Measurements from ENCODE around the gene KIF13A.
"Not testable (repeated sequence)": the region's sequence is repeated elsewhere in the genome, so short reads cannot be mapped to it uniquely, and the experiment has no call there.

Gene KIF13A

GRCh38 chr6:17923401-17923863 lies 64.0 kb downstream of the KIF13A start:
- H3K4me3 ChIP-seq, result no peak overlapping the region
- H3K27ac ChIP-seq, result no peak overlapping the region
- no peaks in the 10 kb centered on the region for H3K9me3 ChIP-seq
- no peaks in the 10 kb centered on the region for H4K20me1 ChIP-seq
- no peaks in the 10 kb centered on the region for H3K36me3 ChIP-seq
- no peak overlapping the region for H3K9ac ChIP-seq
- H3K4me2 ChIP-seq, result no peak overlapping the region
- no peaks in the 10 kb centered on the region for H3K27me3 ChIP-seq
- no peaks in the 10 kb centered on the region for H3K4me1 ChIP-seq
- TF ChIP-seq Cebpa-rat (IDR thresholded peaks at IDR 0.05), result no peak

- TF ChIP-seq Cebpa-rat (IDR thresholded peaks at IDR 0.05), result no peak
- H3K36me3 ChIP-seq, result no peaks in the 10 kb centered on the region
- no peaks in the 10 kb centered on the region for H3K9me3 ChIP-seq
- no peak overlapping the region for H3K4me3 ChIP-seq
- no peaks in the 10 kb centered on the region for H4K20me1 ChIP-seq
- H3K27me3 ChIP-seq, result no peaks in the 10 kb centered on the region
- H3K27ac ChIP-seq, result no peak overlapping the region
- H3K4me2 ChIP-seq, result no peak overlapping the region
- H3K4me1 ChIP-seq, result no peaks in the 10 kb centered on the region
- H3K9ac ChIP-seq, result no peak overlapping the region
Measured at GRCh38 chr6:17921454-17921853, 66.0 kb downstream of the KIF13A start.

GRCh38 chr6:17919496-17919895 lies 67.9 kb downstream of the KIF13A start:
- H3K9me3 ChIP-seq, result no peaks in the 10 kb centered on the region
- H4K20me1 ChIP-seq, result no peaks in the 10 kb centered on the region
- H3K27me3 ChIP-seq, result no peaks in the 10 kb centered on the region
- no peaks in the 10 kb centered on the region for H3K4me1 ChIP-seq
- no peaks in the 10 kb centered on the region for H3K36me3 ChIP-seq
- no peak for TF ChIP-seq Cebpa-rat (IDR thresholded peaks at IDR 0.05)
- no peak overlapping the region for H3K4me3 ChIP-seq
- no peak overlapping the region for H3K27ac ChIP-seq
- H3K4me2 ChIP-seq, result no peak overlapping the region
- no peak overlapping the region for H3K9ac ChIP-seq

- Histone ChIP-seq H3K4me3 (no peak overlapping the region), H3K9ac (no peak overlapping the region), H3K9me3 (no peaks in the 10 kb centered on the region), H3K27me3 (no peaks in the 10 kb centered on the region), H3K27ac (no peak overlapping the region), H3K4me1 (no peaks in the 10 kb centered on the region), H3K36me3 (no peaks in the 10 kb centered on the region), H3K4me2 (no peak overlapping the region), H4K20me1 (no peaks in the 10 kb centered on the region)
- TF ChIP-seq Cebpa-rat (IDR thresholded peaks at IDR 0.05), result no peak
Measured at GRCh38 chr6:17917837-17918763, 69.3 kb downstream of the KIF13A start.

DNA sequence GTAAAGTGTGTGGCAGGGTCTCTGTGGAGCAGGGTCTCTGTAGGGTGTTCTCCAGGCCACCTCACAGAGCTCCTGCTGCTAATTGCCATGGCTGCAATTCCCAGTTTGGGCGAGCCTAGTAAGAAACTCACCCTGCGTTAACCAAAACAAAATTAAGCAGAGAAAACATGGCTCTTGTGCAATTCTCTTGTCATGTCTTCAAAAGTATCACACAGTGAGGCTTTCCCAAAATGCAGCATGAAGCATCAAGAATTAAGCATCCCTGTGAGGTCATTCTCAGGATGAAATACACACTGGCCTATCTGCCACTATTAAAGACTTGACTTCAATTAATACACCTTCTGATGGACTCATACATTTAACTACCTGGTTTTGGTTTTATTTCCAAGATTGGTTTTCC lies 72.8 kb downstream of the KIF13A start:
- Histone ChIP-seq H3K27ac (no peak overlapping the region), H3K4me3 (no peak overlapping the region), H4K20me1 (no peaks in the 10 kb centered on the region), H3K36me3 (no peaks in the 10 kb centered on the region), H3K4me1 (peaks cover 11% of the 10 kb centered on the region), H3K4me2 (no peak overlapping the region), H3K9ac (no peak overlapping the region), H3K27me3 (no peaks in the 10 kb centered on the region), H3K9me3 (no peaks in the 10 kb centered on the region)
- no peak for TF ChIP-seq Cebpa-rat (IDR thresholded peaks at IDR 0.05)

- Histone ChIP-seq H3K4me2 (no peak overlapping the region), H3K27ac (no peak overlapping the region), H3K4me1 (peaks cover 23% of the 10 kb centered on the region), H3K9ac (no peak overlapping the region), H4K20me1 (no peaks in the 10 kb centered on the region), H3K4me3 (no peak overlapping the region), H3K36me3 (no peaks in the 10 kb centered on the region), H3K27me3 (no peaks in the 10 kb centered on the region), H3K9me3 (0 out of 2 replicates have a peak, but pooled peaks cover 10% of the 10 kb centered on the region)
- no peak for TF ChIP-seq Cebpa-rat (IDR thresholded peaks at IDR 0.05)
Measured at GRCh38 chr6:17912521-17912920, 74.9 kb downstream of the KIF13A start.

DNA sequence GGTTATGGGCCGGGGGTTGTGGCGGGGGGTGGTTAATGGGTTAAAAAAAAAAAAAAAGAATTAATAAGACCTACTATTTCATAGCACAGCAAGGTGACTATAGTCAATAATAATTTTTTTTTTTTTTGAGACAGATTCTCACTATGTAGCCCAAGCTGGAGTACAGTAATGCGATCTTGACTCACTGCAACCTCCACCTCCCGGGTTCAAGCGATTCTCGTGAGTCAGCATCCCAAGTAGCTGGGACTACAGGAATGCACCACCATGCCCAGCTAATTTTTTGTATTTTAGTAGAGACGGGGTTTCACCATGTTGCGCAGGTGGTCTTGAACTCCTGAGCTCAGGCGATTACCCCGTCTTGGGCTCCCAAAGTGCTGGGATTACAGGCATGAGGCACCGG lies 75.8 kb downstream of the KIF13A start:
- H3K4me2 ChIP-seq, H3K27ac ChIP-seq, H3K9ac ChIP-seq, H3K4me3 ChIP-seq, H3K36me3 ChIP-seq, H3K27me3 ChIP-seq, H4K20me1 ChIP-seq: not testable (repeated sequence)
- H3K9me3 ChIP-seq, result 0 out of 2 replicates have a peak, but pooled peaks cover 10% of the 10 kb centered on the region
- peaks cover 27% of the 10 kb centered on the region for H3K4me1 ChIP-seq

DNA sequence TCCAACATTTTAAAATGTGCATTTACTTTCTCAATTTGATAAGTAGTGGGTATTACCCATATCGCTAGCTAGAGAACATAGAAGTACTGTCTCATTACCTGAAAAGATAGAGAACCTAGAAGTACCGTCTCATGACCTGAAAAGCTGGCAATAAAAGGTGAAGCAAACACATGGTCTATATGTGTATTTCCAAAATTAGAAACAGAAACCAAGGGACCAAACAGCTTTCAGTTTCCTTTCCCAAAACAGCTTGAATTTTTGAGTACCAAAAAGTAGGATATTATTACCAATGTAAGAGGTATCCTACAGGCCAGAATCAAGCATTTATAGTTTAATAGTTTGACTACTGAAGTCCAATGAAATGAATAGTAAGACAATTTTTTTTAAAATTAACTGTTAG lies 77.2 kb downstream of the KIF13A start:
- H4K20me1 ChIP-seq, result no peaks in the 10 kb centered on the region
- no peaks in the 10 kb centered on the region for H3K36me3 ChIP-seq
- TF ChIP-seq Cebpa-rat (IDR thresholded peaks at IDR 0.05), result no peak
- H3K4me1 ChIP-seq, result peaks cover 27% of the 10 kb centered on the region
- no peaks in the 10 kb centered on the region for H3K27me3 ChIP-seq
- no peak overlapping the region for H3K4me3 ChIP-seq
- H3K9me3 ChIP-seq, result 0 out of 2 replicates have a peak, but pooled peaks cover 10% of the 10 kb centered on the region
- H3K27ac ChIP-seq, result no peak overlapping the region
- no peak overlapping the region for H3K9ac ChIP-seq
- H3K4me2 ChIP-seq, result peak overlapping the region; percentile 44

GRCh38 chr6:17908831-17909230 lies 78.6 kb downstream of the KIF13A start:
- Histone ChIP-seq H3K27me3 (no peaks in the 10 kb centered on the region), H3K9ac (no peak overlapping the region), H4K20me1 (no peaks in the 10 kb centered on the region), H3K4me2 (no peak overlapping the region), H3K9me3 (0 out of 2 replicates have a peak, but pooled peaks cover 10% of the 10 kb centered on the region), H3K4me3 (no peak overlapping the region), H3K36me3 (no peaks in the 10 kb centered on the region), H3K27ac (no peak overlapping the region), H3K4me1 (peaks cover 27% of the 10 kb centered on the region)
- no peak for TF ChIP-seq Cebpa-rat (IDR thresholded peaks at IDR 0.05)

DNA sequence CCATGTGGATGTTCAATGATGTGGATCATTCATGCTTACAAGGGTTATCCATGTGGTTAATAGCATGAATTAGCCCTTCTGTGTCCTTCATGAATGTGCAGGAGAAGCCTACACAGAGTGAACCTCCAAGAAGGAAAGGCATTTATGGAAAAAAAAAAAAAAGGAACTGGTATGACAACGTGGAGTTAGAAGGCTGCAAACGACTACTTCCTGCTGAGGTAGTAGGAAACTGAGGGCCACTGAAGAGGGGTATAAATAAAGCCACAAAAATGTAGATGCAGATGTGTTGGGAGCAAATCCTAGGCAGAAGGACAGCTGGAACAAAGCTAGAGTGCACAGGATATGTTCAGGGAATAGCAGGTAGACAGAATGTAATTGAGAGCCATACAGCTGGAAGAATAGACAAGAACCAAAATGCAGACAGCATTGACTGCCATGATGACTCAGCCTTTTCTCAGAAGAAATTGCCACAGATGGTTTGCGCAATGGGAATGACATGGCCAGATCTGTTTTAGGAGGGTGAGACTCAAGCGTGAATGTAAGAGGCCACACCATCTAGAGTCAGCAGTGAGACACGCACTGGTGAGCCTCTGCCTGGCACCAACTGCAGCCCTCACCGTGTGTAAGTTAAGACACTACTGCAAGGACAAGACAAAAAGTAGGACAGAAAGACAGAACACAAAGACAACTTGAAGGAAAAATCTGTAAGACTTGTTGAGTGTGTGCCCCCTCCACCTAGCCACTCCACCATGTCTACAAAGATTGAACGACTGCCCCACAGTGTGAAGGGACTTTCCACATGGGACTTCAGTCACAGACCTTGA lies 79.8 kb downstream of the KIF13A start:
- H3K4me1 ChIP-seq, result peaks cover 27% of the 10 kb centered on the region
- no peak overlapping the region for H3K4me3 ChIP-seq
- H3K4me2 ChIP-seq, result peak overlapping the region; percentile 36
- H3K9ac ChIP-seq, result no peak overlapping the region
- H3K36me3 ChIP-seq, result no peaks in the 10 kb centered on the region
- TF ChIP-seq Cebpa-rat (IDR thresholded peaks at IDR 0.05), result no peak
- no peak overlapping the region for H3K27ac ChIP-seq
- no peaks in the 10 kb centered on the region for H3K27me3 ChIP-seq
- H4K20me1 ChIP-seq, result no peaks in the 10 kb centered on the region
- H3K9me3 ChIP-seq, result 0 out of 2 replicates have a peak, but pooled peaks cover 10% of the 10 kb centered on the region

Data from BLaER1 (cell line).